Measurements from ENCODE around the gene POU2F3. TPM values are rescaled to one million over a fixed set of nuclear protein-coding genes. Genes with fewer than 3 reads are reported as not detected.

Gene POU2F3
- total RNA-seq, 4 donors from 2014 or later, result 1.1 to 2.9 (median 1.5) TPM; not detected in 1

GRCh38 chr11:120284272-120284671 lies 44.3 kb downstream of the POU2F3 start:
- intact Hi-C loops (cut with DNase I), result no loop called here
- H3K27ac ChIP-seq, result no peak overlapping the region
- peaks cover 0 to 24% (median 0%) of the 10 kb centered on the region in 3 donors for H3K4me1 ChIP-seq
- H3K36me3 ChIP-seq, result no peaks in the 10 kb centered on the region
- no peaks in the 10 kb centered on the region for H3K27me3 ChIP-seq
- 86 to 87% methylated on average over 3 to 6 of the region's 6 CpGs for WGBS, 2 donors
- H3K9me3 ChIP-seq, result no peaks in the 10 kb centered on the region
- no peak overlapping the region for H3K4me3 ChIP-seq
- TF ChIP-seq CTCF (IDR thresholded peaks at IDR 0.05) (no peak), POLR2A (IDR thresholded peaks at IDR 0.05) (no peak)
- no peak for DNase-seq

GRCh38 chr11:120285256-120285655 lies 45.3 kb downstream of the POU2F3 start:
- no peak for DNase-seq
- WGBS, 2 donors, result 79 to 86% methylated on average over 4 of the region's 4 CpGs

GRCh38 chr11:120288021-120288420 lies 48.1 kb downstream of the POU2F3 start:
- H3K4me3 ChIP-seq, result no peak overlapping the region
- TF ChIP-seq CTCF (IDR thresholded peaks at IDR 0.05) (no peak), POLR2A (IDR thresholded peaks at IDR 0.05) (no peak)
- intact Hi-C loops (cut with DNase I), result no loop called here
- H3K9me3 ChIP-seq, result no peaks in the 10 kb centered on the region
- 49 to 52% methylated on average over 2 of the region's 2 CpGs for WGBS, 2 donors
- H3K27me3 ChIP-seq, result peaks cover 0 to 11% (median 0%) of the 10 kb centered on the region in 4 donors
- H3K4me1 ChIP-seq, result no peaks in the 10 kb centered on the region
- no peak overlapping the region for H3K27ac ChIP-seq
- DNase-seq, result no peak
- no peaks in the 10 kb centered on the region for H3K36me3 ChIP-seq

More at GRCh38 chr11:120285256-120285655, 45.3 kb downstream of the POU2F3 start:
- TF ChIP-seq CTCF (IDR thresholded peaks at IDR 0.05) (no peak), POLR2A (IDR thresholded peaks at IDR 0.05) (no peak)
- intact Hi-C loops (cut with DNase I), result no loop called here
- peaks cover 0 to 15% (median 0%) of the 10 kb centered on the region in 3 donors for H3K4me1 ChIP-seq
- no peak overlapping the region for H3K4me3 ChIP-seq
- no peaks in the 10 kb centered on the region for H3K27me3 ChIP-seq
- no peaks in the 10 kb centered on the region for H3K36me3 ChIP-seq
- no peaks in the 10 kb centered on the region for H3K9me3 ChIP-seq
- no peak overlapping the region for H3K27ac ChIP-seq

GRCh38 chr11:120289426-120289825 lies 49.5 kb downstream of the POU2F3 start:
- TF ChIP-seq POLR2A (IDR thresholded peaks at IDR 0.05), result no peak
- TF ChIP-seq CTCF (IDR thresholded peaks at IDR 0.05), result no peak
- Histone ChIP-seq H3K4me1 (no peaks in the 10 kb centered on the region), H3K4me3 (no peak overlapping the region), H3K27ac (no peak overlapping the region), H3K36me3 (no peaks in the 10 kb centered on the region), H3K9me3 (no peaks in the 10 kb centered on the region), H3K27me3 (peaks cover 0 to 19% (median 0%) of the 10 kb centered on the region in 4 donors)
- WGBS, 2 donors, result 83 to 85% methylated on average over 9 of the region's 9 CpGs
- DNase-seq, result no peak
- intact Hi-C loops (cut with DNase I), result no loop called here

- TF ChIP-seq CTCF (IDR thresholded peaks at IDR 0.05), result no peak
- TF ChIP-seq POLR2A (IDR thresholded peaks at IDR 0.05), result no peak
- H3K4me1 ChIP-seq, result no peaks in the 10 kb centered on the region
- no peak overlapping the region for H3K27ac ChIP-seq
- H3K36me3 ChIP-seq, result no peaks in the 10 kb centered on the region
- peaks cover 0 to 19% (median 0%) of the 10 kb centered on the region in 4 donors for H3K27me3 ChIP-seq
- no peak overlapping the region for H3K4me3 ChIP-seq
- 44 to 69% methylated on average over 3 of the region's 3 CpGs for WGBS, 2 donors
- no peak for DNase-seq
- intact Hi-C loops (cut with DNase I), result no loop called here
- H3K9me3 ChIP-seq, result no peaks in the 10 kb centered on the region
Measured at GRCh38 chr11:120290956-120291355, 51.0 kb downstream of the POU2F3 start.

Measured in esophagus squamous epithelium (tissue), 5 donors.